Trophoblast cell (in vitro differentiated cells and primary cell): ENCODE results near the gene SCP2.

Experiments used
- DNase-seq, 2 donors: peaks; one replicate each; pipeline ENCODE4 v3.0.0-alpha.2; 2016
- H2AFZ ChIP-seq: 2 replicates; pipeline ENCODE4 v1.6.1; 2013; ENCODE audit warnings: low read length, moderate library complexity, mild to moderate bottlenecking; ENCODE audit not compliant: insufficient read depth, poor library complexity
- H2AK5ac ChIP-seq: 2 replicates; pipeline ENCODE4 v1.6.1; 2013; ENCODE audit warnings: mild to moderate bottlenecking, low read length
- H2BK120ac ChIP-seq: 2 replicates; pipeline ENCODE4 v1.6.1; 2013; ENCODE audit warnings: low read length, mild to moderate bottlenecking, moderate library complexity; ENCODE audit not compliant: insufficient read depth, poor library complexity
- H2BK12ac ChIP-seq: 2 replicates; pipeline ENCODE4 v1.6.1; 2013; ENCODE audit warnings: mild to moderate bottlenecking, low read length, moderate library complexity
- H2BK5ac ChIP-seq: 2 replicates; pipeline ENCODE4 v1.6.1; 2013; ENCODE audit warnings: low read length, low read depth, moderate library complexity, mild to moderate bottlenecking; ENCODE audit not compliant: poor library complexity
- H3K14ac ChIP-seq: 2 replicates; pipeline ENCODE4 v1.6.1; 2013; ENCODE audit warnings: mild to moderate bottlenecking, low read length
- H3K18ac ChIP-seq: 2 replicates; pipeline ENCODE4 v1.6.1; 2013; ENCODE audit warnings: mild to moderate bottlenecking, low read length
- H3K23ac ChIP-seq: 2 replicates; pipeline ENCODE4 v1.6.1; 2013; ENCODE audit warnings: low read length
- H3K27ac ChIP-seq: 2 replicates; pipeline ENCODE4 v1.5.1; 2013; ENCODE audit warnings: low read depth, mild to moderate bottlenecking, inconsistent platforms, low read length, moderate library complexity
- H3K27me3 ChIP-seq: 2 replicates; pipeline ENCODE4 v1.6.1; 2013; ENCODE audit warnings: inconsistent platforms, mild to moderate bottlenecking, low read length, moderate library complexity; ENCODE audit not compliant: insufficient read depth
- H3K36me3 ChIP-seq, 2 experiments: 1 replicate in 1 of 2; 2 replicates in 1 of 2; pipeline ENCODE4 v1.6.1; 2013; ENCODE audit warnings: low read length in 2 of 2, mild to moderate bottlenecking in 2 of 2, moderate library complexity in 1 of 2; ENCODE audit not compliant: insufficient read depth in 2 of 2, control insufficient read depth in 1 of 2
- H3K4ac ChIP-seq: 2 replicates; pipeline ENCODE4 v1.6.1; 2013; ENCODE audit warnings: low read depth, mild to moderate bottlenecking, low read length, moderate library complexity
- H3K4me1 ChIP-seq, 2 experiments: 1 replicate in 1 of 2; 2 replicates in 1 of 2; pipeline ENCODE4 v1.6.1; 2013; ENCODE audit warnings: low read length in 2 of 2, mild to moderate bottlenecking in 2 of 2, moderate library complexity in 1 of 2; ENCODE audit not compliant: insufficient read depth in 2 of 2, control insufficient read depth in 1 of 2
- H3K4me2 ChIP-seq: 2 replicates; pipeline ENCODE4 v1.6.1; 2013; ENCODE audit warnings: inconsistent platforms, mild to moderate bottlenecking, low read length, moderate library complexity
- H3K4me3 ChIP-seq: 2 replicates; pipeline ENCODE4 v1.5.1; 2013; ENCODE audit warnings: mild to moderate bottlenecking, low read depth, low read length, inconsistent platforms
- H3K79me1 ChIP-seq: one replicate; pipeline ENCODE4 v1.6.1; 2013; ENCODE audit warnings: low read length
- H3K79me2 ChIP-seq: 2 replicates; pipeline ENCODE4 v1.6.1; 2013; ENCODE audit warnings: low read length, mild to moderate bottlenecking; ENCODE audit not compliant: control insufficient read depth, insufficient read depth, poor library complexity
- H3K9ac ChIP-seq: 2 replicates; pipeline ENCODE4 v1.6.1; 2013; ENCODE audit warnings: mild to moderate bottlenecking, low read length
- H3K9me3 ChIP-seq: 2 replicates; pipeline ENCODE4 v1.6.1; 2013; ENCODE audit warnings: low read depth, mild to moderate bottlenecking, control low read depth, inconsistent platforms, low read length; ENCODE audit not compliant: insufficient read depth
- H4K12ac ChIP-seq: 2 replicates; pipeline ENCODE4 v1.6.1; 2013; ENCODE audit warnings: low read depth, mild to moderate bottlenecking, low read length, moderate library complexity
- H4K8ac ChIP-seq: 2 replicates; pipeline ENCODE4 v1.6.1; 2013; ENCODE audit warnings: low read depth, mild to moderate bottlenecking, low read length, moderate library complexity
- H4K91ac ChIP-seq: one replicate; pipeline ENCODE4 v1.6.1; 2013; ENCODE audit warnings: low read depth, mild to moderate bottlenecking, low read length, moderate library complexity
- WGBS: extraction: QIAGEN DNeasy Blood & Tissue Kit; methylation state at CpG from one replicate; pipeline ENCODE4 v1.1.7; 2013; ENCODE audit warnings: missing lambda C conversion rate; ENCODE audit not compliant: insufficient read length, insufficient coverage; ENCODE audit errors: extremely low coverage; 5-methylcytosine and 5-hydroxymethylcytosine counted together

SCP2 gene

GRCh38 chr1:52914463-52914862, 12.6 kb upstream of the SCP2 start:
- Histone ChIP-seq H4K12ac (no peak overlapping the region), H2AK5ac (no peak overlapping the region), H3K4me1 (peaks cover 2 to 4% of the 10 kb centered on the region in 2 experiments), H3K27ac (no peak overlapping the region), H3K4ac (no peak overlapping the region), H2BK12ac (no peak overlapping the region), H3K18ac (no peak overlapping the region), H2BK5ac (no peak overlapping the region), H3K27me3 (no peaks in the 10 kb centered on the region), H4K8ac (no peak overlapping the region), H3K79me1 (no peaks in the 10 kb centered on the region), H3K9me3 (no peaks in the 10 kb centered on the region), H4K91ac (no peak overlapping the region), H3K4me3 (peak overlapping the region; percentile 14), H2BK120ac (no peak overlapping the region), H2AFZ (no peak overlapping the region), H3K9ac (no peak overlapping the region), H3K79me2 (no peaks in the 10 kb centered on the region), H3K4me2 (no peak overlapping the region), H3K36me3 (peaks cover 0 to 3% of the 10 kb centered on the region in 2 experiments), H3K14ac (no peak overlapping the region), H3K23ac (no peak overlapping the region)
- no CpG with 5 or more reads among the region's 5 CpGs for WGBS
- no peak for DNase-seq

GRCh38 chr1:52915211-52915854, 11.7 kb upstream of the SCP2 start:
- DNase-seq = no peak
- no CpG with 5 or more reads among the region's 2 CpGs for WGBS
- no peak overlapping the region for H3K27ac ChIP-seq

DNA sequence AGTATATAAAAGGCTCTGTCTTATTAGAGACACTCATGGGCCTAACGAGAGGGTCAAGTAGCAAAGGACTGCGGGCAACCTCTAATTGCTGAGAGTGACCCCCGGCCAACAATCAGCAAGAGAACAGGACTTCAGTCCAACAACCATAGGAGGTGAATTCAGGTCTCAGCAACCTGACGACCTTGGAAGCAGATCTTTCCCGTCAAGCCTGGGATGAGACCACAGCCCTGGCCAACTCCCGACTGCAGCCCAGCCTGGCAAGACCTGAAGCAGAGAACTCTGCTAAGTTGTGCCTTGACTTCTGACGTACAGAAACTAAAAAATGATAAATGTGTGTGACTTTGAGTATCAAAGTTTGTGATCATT, 11.2 kb upstream of the SCP2 start:
- H3K4me3 ChIP-seq = no peak overlapping the region
- no peaks in the 10 kb centered on the region for H3K9me3 ChIP-seq
- H2BK5ac ChIP-seq = no peak overlapping the region
- no peak for DNase-seq
- no peaks in the 10 kb centered on the region for H3K79me1 ChIP-seq
- H3K23ac ChIP-seq = no peak overlapping the region
- no peaks in the 10 kb centered on the region for H3K36me3 ChIP-seq
- no peaks in the 10 kb centered on the region for H3K79me2 ChIP-seq
- no peak overlapping the region for H3K4ac ChIP-seq
- H3K18ac ChIP-seq = no peak overlapping the region
- H3K9ac ChIP-seq = no peak overlapping the region
- H2AK5ac ChIP-seq = no peak overlapping the region
- no CpG with 5 or more reads among the region's 7 CpGs for WGBS
- H3K4me2 ChIP-seq = no peak overlapping the region
- H2BK120ac ChIP-seq = no peak overlapping the region
- no peak overlapping the region for H2AFZ ChIP-seq
- H3K27ac ChIP-seq = no peak overlapping the region
- H3K4me1 ChIP-seq = peaks cover 2 to 7% of the 10 kb centered on the region in 2 experiments
- no peak overlapping the region for H4K12ac ChIP-seq
- H2BK12ac ChIP-seq = no peak overlapping the region
- H3K14ac ChIP-seq = no peak overlapping the region
- no peak overlapping the region for H4K8ac ChIP-seq
- H3K27me3 ChIP-seq = no peaks in the 10 kb centered on the region
- no peak overlapping the region for H4K91ac ChIP-seq

More at GRCh38 chr1:52915211-52915854, 11.7 kb upstream of the SCP2 start:
- Histone ChIP-seq H3K79me1 (no peaks in the 10 kb centered on the region), H2BK120ac (no peak overlapping the region), H3K14ac (no peak overlapping the region), H4K8ac (no peak overlapping the region), H3K4me1 (peaks cover 2 to 5% of the 10 kb centered on the region in 2 experiments), H3K18ac (no peak overlapping the region), H3K23ac (no peak overlapping the region), H2AK5ac (no peak overlapping the region), H2BK12ac (no peak overlapping the region), H2AFZ (no peak overlapping the region), H3K27me3 (no peaks in the 10 kb centered on the region), H4K12ac (no peak overlapping the region), H2BK5ac (no peak overlapping the region), H3K79me2 (no peaks in the 10 kb centered on the region), H3K4me3 (no peak overlapping the region), H3K9ac (no peak overlapping the region), H3K36me3 (peaks cover 0 to 3% of the 10 kb centered on the region in 2 experiments), H4K91ac (no peak overlapping the region), H3K4ac (no peak overlapping the region), H3K4me2 (no peak overlapping the region), H3K9me3 (no peaks in the 10 kb centered on the region)

DNA sequence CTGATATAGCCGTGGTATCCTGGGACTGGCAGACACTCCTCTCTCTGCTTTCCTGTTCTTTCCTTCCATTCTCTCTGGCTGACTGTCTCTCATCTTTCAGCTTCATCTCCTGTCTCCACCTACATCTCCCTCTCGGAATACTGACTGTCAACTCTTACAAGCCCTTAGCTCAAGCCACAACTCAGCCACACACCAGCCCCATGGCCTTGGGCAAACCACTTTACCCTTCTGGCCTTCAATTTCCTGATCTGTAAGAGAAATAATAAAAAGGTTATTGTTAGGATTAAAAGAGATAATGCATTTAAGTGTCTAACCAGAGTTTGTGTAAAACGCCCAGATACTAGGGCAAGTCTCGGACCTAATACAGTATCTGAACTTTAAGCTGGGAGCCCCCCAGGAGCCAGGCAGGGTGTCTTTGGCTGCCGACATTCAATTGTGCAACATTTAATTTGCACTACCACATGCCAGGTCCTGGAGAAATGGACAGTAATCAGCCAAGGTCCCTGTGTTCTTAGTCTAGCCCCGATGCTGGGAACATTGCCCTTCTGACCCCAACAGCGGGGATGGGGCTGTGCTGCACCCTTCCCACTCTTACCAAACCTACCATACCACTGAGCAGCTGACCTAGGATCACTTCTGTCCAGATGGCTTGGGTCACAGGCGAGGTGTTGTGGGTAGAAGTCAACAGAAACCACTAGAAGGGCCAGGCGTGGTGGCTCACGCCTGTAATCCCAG, 10.7 kb upstream of the SCP2 start:
- H3K27ac ChIP-seq = no peak overlapping the region
- no peak overlapping the region for H2AFZ ChIP-seq
- H3K4ac ChIP-seq = no peak overlapping the region
- no peaks in the 10 kb centered on the region for H3K27me3 ChIP-seq
- H3K36me3 ChIP-seq = no peaks in the 10 kb centered on the region
- H3K4me1 ChIP-seq = peaks cover 8 to 13% of the 10 kb centered on the region in 2 experiments
- DNase-seq = no peak
- H3K4me2 ChIP-seq = no peak overlapping the region
- peaks cover 6% of the 10 kb centered on the region for H3K79me1 ChIP-seq
- H3K14ac ChIP-seq = no peak overlapping the region
- H2BK12ac ChIP-seq = no peak overlapping the region
- H3K79me2 ChIP-seq = peaks cover 3% of the 10 kb centered on the region
- no peak overlapping the region for H2BK5ac ChIP-seq
- H2BK120ac ChIP-seq = no peak overlapping the region
- H3K18ac ChIP-seq = no peak overlapping the region
- H3K4me3 ChIP-seq = no peak overlapping the region
- H2AK5ac ChIP-seq = no peak overlapping the region
- H4K91ac ChIP-seq = no peak overlapping the region
- WGBS = no CpG with 5 or more reads among the region's 10 CpGs
- H4K8ac ChIP-seq = no peak overlapping the region
- no peak overlapping the region for H4K12ac ChIP-seq
- no peak overlapping the region for H3K23ac ChIP-seq
- no peak overlapping the region for H3K9ac ChIP-seq
- H3K9me3 ChIP-seq = no peaks in the 10 kb centered on the region
